ENCODE data around the gene RAMP3. TPM values are rescaled to one million over a fixed set of nuclear protein-coding genes. Genes with fewer than 3 reads are reported as not detected.

Gene RAMP3
- total RNA-seq, 1 donor from 2014 or later: not detected

DNA sequence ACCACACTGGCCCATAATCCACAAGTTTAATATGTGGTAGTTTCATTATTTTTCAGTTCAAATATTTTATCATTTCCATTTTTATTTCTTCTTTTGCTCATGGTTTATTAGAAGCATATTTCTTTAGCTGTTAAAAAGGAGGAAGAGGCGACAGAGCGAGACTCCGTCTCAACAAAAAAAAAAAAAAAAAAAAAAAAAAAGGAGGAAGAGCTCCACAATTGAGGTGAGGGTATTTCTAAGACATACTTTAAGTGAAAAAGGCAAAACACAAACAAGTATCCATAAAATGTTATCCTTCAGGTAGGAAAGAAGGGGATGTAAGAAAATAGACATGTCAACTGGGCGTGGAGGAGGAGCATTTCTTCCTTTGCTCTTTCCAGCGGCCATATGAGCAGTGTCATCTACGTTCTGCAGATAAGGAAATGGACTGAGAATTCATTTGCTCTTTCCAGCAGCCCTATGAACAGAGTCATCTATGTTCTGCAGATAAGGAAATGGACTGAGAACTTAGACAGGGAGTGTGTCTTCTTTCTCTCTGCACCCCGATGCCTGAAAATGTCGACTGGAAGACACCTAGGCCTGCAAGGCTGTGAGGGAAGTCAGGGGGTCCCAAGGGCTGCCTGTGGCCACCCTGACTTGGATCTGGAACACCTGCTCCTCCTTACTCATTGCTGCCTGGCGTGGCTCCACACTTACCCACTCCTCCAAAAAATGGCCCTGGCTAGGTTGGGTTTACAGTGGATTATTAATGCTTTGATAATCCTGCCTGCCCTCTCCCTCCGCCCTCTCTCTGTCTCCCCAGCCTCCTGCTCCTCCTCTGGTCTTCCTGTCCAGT, 18.9 kb upstream of the RAMP3 start:
- no peak for TF ChIP-seq CTCF (IDR thresholded peaks at IDR 0.05)
- Mint-ChIP-seq H3K4me1 (ENCODE audit: unreplicated experiment) (no peaks in the 10 kb centered on the region), H3K9me3 (ENCODE audit: unreplicated experiment) (no peaks in the 10 kb centered on the region), H3K36me3 (ENCODE audit: unreplicated experiment) (no peaks in the 10 kb centered on the region), H3K27ac (ENCODE audit: unreplicated experiment) (no peak overlapping the region), H3K27me3 (ENCODE audit: unreplicated experiment) (peaks cover 28% of the 10 kb centered on the region), H3K4me3 (ENCODE audit: unreplicated experiment) (no peak overlapping the region)
- DNase-seq (ENCODE audit: extremely low spot score, unreplicated experiment): no peak

DNA sequence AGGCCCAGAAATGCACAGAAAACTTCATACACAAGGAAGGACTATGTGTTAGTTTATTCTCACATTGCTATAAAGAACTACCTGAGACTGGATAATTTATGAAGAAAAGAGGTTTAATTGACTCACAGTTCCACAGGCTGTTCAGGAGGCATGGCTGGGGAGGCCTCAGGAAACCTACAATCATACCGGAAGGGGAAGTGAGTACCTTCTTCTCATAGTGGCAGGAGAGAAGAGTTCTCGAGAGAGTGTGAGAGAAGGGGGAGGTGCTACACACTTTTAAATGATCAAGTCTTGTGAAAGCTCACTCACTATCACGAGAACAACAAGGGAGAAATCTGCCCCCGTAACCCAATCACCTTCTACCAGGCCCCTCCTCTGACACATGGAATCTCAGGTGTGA, 16.8 kb upstream of the RAMP3 start:
- no peaks in the 10 kb centered on the region for H3K36me3 Mint-ChIP-seq (ENCODE audit: unreplicated experiment)
- no peak for TF ChIP-seq CTCF (IDR thresholded peaks at IDR 0.05)
- H3K27me3 Mint-ChIP-seq (ENCODE audit: unreplicated experiment): peaks cover 39% of the 10 kb centered on the region
- H3K4me3 Mint-ChIP-seq (ENCODE audit: unreplicated experiment): no peak overlapping the region
- H3K9me3 Mint-ChIP-seq (ENCODE audit: unreplicated experiment): no peaks in the 10 kb centered on the region
- no peaks in the 10 kb centered on the region for H3K4me1 Mint-ChIP-seq (ENCODE audit: unreplicated experiment)
- DNase-seq (ENCODE audit: extremely low spot score, unreplicated experiment): no peak
- no peak overlapping the region for H3K27ac Mint-ChIP-seq (ENCODE audit: unreplicated experiment)

GRCh38 chr7:45143616-45144015, 14.0 kb upstream of the RAMP3 start:
- no peak for TF ChIP-seq CTCF (IDR thresholded peaks at IDR 0.05)
- Mint-ChIP-seq H3K4me3 (ENCODE audit: unreplicated experiment) (no peak overlapping the region), H3K27me3 (ENCODE audit: unreplicated experiment) (peaks cover 32% of the 10 kb centered on the region), H3K27ac (ENCODE audit: unreplicated experiment) (no peak overlapping the region), H3K9me3 (ENCODE audit: unreplicated experiment) (no peaks in the 10 kb centered on the region), H3K4me1 (ENCODE audit: unreplicated experiment) (no peaks in the 10 kb centered on the region), H3K36me3 (ENCODE audit: unreplicated experiment) (no peaks in the 10 kb centered on the region)
- no peak for DNase-seq (ENCODE audit: extremely low spot score, unreplicated experiment)

- Mint-ChIP-seq H3K27me3 (ENCODE audit: unreplicated experiment) (peaks cover 35% of the 10 kb centered on the region), H3K4me1 (ENCODE audit: unreplicated experiment) (no peaks in the 10 kb centered on the region), H3K36me3 (ENCODE audit: unreplicated experiment) (no peaks in the 10 kb centered on the region), H3K4me3 (ENCODE audit: unreplicated experiment) (no peak overlapping the region), H3K9me3 (ENCODE audit: unreplicated experiment) (no peaks in the 10 kb centered on the region), H3K27ac (ENCODE audit: unreplicated experiment) (no peak overlapping the region)
- TF ChIP-seq CTCF (IDR thresholded peaks at IDR 0.05): no peak
- DNase-seq (ENCODE audit: extremely low spot score, unreplicated experiment): no peak
Measured at GRCh38 chr7:45145881-45146280, 11.7 kb upstream of the RAMP3 start.

GRCh38 chr7:45146531-45147379, 10.8 kb upstream of the RAMP3 start:
- Mint-ChIP-seq H3K4me3 (ENCODE audit: unreplicated experiment) (no peak overlapping the region), H3K27ac (ENCODE audit: unreplicated experiment) (no peak overlapping the region), H3K36me3 (ENCODE audit: unreplicated experiment) (no peaks in the 10 kb centered on the region), H3K4me1 (ENCODE audit: unreplicated experiment) (no peaks in the 10 kb centered on the region), H3K9me3 (ENCODE audit: unreplicated experiment) (no peaks in the 10 kb centered on the region), H3K27me3 (ENCODE audit: unreplicated experiment) (peaks cover 40% of the 10 kb centered on the region)
- no peak for DNase-seq (ENCODE audit: extremely low spot score, unreplicated experiment)
- no peak for TF ChIP-seq CTCF (IDR thresholded peaks at IDR 0.05)
